HG03066 (cell line): ENCODE measurements around the gene DGKH.
"Not testable (repeated sequence)": the region's sequence is repeated elsewhere in the genome, so short reads cannot be mapped to it uniquely, and the experiment has no call there.

Experiments used
- ATAC-seq: cut with Tn5 transposase; IDR thresholded peaks from one replicate; pipeline ENCODE4 v1.9.1; 2021; ENCODE audit warnings: low read depth; ENCODE audit not compliant: unreplicated experiment

DGKH gene

DNA sequence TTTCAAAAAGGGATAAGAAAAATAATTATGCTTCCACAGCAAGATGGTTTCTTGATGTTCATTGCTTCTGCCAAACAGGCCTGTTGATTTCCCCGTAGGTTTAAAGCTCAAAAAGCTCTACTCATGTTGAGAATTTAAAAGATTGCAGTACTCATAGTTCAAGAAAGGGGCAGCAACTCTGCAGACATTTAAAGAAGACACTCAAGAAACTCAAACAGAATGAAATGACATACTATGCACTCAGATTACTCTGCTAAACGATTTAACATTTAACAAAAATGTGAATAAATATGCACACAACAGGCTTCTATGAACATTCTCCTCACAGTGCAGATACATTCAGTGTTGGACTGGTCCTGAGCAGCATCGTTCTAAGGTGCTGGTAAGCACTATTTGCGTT lies 22.7 kb downstream of the DGKH start:
- ATAC-seq: not testable (repeated sequence)

DNA sequence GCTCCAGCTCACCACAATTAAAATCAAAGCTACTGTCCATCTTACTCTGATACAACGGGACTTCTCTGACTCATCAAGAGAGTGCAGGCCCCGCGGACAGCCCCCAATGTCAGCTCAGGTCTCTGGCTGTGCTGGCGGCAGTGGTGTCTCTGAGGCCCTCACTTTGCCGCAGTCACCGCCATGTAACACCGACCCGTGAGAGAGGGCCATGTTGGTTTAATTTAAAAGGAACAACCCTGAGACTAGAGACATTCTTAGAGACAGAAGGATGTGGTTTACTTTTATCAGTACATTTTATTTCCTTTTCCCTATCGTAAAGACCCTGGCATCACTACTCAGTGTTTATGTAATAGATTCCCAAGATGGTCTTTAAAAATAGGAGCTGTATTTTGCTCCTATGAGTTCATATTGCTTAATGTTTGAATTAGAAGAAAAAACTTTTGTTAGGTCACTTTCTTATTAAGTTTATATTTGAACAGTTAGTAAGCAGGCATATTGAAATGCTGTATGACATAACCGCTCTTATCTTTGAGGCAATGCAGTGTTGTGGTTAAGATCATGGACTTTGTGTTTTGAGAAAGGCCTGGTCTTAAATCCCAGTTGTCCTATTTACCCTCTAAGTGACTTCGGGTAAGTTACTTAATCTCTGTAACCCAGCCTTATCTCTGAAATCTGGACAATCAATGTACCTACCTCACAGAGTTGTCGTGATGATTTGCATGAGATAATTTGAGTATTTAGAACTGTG lies 23.4 kb downstream of the DGKH start:
- ATAC-seq: no peak

DNA sequence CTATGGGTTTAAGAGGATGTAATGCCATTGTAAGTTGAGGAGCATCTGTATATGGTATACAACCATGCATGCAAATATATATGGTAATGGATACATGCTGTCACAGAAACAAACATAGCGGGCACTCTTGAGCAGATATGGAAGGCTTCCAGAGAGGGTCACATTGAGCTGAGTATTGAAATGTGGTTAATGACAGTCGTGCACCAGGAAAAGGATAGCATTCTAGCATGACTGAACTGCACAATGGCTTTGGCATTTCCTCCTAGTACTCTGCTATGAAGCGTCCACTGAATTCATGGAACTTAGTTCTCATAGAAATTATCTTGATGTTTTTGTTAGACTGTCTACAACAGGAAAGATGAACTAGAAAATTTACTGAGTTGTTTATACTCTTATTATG lies 25.2 kb downstream of the DGKH start:
- ATAC-seq: no peak

DNA sequence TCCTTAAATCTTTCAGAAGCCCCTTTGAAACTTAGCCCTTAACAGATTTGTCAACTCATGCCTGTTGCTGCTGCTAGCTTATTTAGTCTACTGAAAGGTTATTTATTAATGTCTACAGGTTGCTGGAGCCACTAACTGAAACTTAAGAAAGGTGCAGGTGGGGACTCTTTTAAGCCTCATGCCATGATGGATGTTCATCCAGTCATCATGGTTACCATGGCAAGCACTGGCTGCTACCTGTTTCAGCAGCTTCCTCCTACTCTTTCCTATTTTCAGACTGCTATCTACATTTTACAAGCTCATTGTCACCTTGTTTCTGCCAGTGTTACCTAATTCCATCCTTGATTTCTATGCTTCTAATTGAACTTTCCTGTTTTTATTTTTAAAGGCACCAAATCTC lies 27.1 kb downstream of the DGKH start:
- no peak for ATAC-seq

DNA sequence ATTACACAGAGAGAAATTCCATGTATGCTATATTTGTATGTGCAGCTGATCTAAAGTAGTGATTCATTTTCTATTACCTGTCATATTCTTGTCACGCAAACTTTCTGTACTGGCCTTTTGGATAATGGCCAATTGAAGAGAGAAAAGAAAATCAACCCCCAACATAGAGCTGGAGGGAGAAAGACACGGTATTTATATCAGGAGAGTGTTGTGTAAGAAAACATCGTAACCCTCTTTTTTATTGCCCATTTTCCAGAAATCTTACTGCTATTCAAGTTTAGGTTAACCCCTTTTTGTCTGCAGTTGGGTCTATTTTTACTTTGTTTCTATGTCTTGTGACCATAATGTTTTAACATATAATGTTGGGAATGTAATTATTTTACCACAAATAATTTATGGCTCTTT lies 27.9 kb downstream of the DGKH start:
- ATAC-seq: no peak

DNA sequence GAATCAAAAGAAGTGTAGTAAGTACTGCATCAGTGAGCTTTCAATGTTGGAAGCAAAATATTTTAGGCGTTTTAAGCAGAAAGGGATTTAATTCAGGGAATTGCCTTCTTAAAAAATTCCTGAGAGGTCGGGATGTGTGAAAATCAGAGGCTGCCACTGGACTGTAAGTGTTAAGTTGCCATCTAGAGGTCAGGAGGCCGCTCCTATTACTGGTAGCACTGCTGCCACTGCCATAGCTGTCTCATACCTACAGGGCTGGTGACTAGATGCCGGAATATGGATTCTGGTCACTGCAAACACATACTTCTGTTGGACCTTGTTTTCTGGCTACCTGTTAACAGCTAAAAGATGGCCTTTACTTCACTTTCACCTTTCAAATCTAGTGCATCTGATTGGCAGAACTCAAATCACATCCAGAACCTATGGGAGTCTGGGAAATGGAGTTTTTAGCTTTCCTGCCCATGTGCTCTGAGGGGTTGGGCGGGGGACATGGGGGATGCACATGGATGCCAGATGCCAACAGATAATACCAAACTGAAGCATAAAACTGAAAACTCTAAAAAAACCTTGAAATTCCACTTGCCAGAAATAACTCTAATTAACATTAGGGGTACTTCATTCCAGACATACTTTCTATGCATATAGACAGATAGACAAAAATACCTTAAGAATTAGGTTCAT lies 29.8 kb downstream of the DGKH start:
- ATAC-seq: no peak

DNA sequence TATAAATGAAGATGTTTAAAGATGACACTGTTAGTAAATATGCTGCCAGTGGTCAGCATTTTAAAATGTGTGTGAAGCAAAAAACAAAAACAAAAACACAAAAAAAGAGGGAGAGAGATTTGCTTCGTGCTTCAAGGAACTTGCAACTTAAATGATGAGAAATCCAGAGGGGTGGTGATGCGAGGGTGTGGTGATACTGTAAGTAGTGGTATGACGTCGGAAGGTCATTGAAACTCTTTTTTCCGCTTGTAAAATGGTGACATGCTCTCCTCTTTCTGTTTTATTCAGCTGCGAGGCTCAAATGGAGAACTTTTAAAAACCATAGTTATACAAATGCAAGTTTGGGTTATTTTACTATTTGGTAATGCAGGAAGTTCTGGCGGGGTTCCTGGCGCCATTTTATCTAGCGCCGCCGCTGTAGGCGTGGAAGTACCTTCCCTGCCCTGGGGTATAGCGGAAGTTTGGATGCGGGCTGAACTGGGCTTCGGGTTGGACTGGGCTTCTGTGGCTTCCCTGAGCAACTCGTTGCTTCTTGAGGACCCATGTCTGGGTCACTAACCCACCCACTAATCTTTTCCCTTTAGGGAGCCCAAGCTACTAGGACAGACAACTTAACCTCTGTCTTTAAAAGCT lies 34.8 kb downstream of the DGKH start:
- no peak for ATAC-seq

DNA sequence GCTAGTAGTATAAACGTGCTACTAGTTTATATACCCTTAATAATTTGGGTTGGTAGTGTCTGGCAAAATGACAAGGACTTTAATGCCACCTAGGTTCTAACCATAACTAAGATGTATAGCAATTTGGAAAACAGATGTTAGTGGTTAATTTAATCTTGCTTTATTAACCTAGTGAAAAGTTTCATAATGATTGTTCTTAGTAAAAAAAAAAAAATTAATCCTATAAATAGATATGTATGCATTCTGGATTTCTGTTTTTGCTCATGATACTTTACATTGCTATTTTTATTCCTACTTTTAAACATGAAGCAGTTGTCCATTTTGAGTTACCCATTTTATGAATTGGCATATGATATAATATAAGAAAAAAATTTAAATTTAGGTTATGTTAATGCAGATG lies 36.3 kb downstream of the DGKH start:
- ATAC-seq: no peak

DNA sequence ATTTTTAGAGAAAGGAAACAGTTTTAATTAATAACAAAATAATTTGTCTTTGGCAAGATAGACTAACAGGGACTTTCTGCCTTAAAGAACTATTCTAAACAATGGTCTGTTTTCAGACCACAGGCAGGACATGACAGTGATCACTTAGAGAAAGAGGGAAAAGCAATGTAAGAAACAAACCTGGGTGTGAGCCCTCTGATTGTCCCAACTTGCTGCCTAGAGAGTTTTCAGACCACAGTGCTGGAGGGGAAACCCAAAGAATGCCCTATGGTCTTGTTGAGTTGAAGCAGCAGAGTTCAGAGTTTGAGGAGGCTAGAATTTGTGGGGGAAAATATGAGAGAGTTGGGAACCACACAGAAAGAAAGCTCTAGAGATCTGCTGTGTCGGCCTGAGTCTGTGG lies 38.1 kb downstream of the DGKH start:
- ATAC-seq: no peak

DNA sequence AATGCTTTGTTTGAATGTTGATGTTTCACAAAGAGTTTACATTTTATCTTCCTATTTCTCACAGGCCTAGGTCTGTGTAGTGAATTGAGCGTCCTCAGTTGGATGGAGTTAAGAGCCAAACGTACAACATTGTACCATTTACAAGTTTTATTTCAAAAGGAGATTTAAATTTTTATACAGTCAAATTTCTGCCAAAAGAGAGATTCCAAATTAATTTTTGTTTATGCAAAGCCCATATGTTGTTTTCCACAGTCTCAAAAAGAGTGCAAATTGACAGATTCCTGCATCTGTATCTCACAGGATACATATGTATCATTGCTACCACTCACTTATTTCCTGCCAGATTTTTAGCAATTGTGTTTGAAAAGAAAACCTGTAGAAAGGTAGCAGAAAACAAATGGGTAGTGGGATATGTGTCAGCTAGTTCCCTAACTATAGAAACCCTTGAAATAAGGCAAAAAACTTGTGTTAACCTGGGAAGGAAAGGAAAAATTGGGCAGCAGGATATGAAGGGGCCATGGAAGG lies 46.1 kb downstream of the DGKH start:
- ATAC-seq: no peak

DNA sequence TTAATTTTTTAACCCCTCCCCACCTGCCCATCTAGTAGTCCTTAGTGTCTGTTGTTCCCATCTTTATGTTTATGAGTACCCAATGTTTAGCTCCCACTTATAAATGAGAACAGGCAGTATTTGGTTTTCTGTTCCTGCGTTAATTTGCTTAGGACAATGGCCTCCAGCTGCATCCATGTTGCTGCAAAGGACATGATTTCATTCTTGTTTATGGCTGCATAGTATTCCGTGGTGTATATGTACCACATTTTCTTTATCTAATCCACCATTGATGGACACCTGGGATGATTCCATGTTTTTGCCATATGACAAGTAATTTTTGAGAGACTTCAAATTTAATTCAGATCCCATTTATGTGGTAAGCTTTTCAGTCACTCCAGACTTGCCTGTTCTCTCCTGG lies 47.8 kb downstream of the DGKH start:
- ATAC-seq: not testable (repeated sequence)

DNA sequence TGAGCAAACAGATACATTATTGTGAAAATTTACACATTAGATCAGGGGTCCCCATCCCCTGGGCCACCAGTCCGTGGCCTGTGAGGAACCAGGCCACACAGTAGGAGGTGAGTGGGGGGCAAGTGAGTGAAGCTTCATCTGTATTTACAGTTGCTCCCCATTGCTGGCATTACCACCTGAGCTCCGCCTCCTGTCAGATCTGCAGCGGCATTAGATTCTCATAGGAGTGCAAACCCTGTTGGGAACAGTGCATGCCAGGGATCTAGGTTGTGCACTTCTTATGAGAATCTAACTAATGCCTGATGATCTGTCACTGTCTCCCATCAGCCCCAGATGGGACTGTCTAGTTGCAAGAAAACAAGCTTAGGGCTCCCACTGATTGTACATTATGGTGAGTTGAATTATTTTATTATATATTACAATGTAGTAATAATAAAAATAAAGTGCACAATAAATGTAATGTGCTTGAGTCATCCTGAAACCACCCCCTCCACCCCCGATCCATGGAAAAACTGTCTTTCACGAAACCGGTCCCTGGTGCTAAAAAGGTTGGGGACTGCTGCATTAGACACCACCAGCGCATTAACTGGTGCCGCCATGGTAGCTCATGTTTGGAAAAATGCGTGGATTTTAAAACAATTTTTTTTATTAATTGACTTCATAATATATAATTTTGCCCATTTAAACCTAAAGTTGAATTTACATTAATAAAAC lies 51.7 kb downstream of the DGKH start:
- ATAC-seq: no peak

DNA sequence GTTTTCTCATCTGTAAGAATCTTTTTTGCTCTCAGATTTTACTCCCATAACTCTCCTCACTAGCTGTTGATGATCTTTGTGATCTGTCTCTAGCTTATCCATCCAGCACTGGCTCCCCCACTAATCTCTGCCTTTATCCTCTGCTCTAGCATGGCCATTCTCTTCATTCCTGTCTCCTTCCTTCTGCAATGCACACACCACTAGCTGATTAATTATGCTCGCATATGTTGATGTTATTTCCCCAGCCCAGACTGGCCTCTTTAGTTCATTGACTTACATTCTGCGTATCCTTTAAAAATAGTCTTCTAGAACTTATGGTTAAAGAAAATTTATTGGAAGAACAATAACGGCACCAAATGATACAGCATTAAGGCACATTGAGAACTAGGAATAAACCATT lies 52.5 kb downstream of the DGKH start:
- no peak for ATAC-seq

DNA sequence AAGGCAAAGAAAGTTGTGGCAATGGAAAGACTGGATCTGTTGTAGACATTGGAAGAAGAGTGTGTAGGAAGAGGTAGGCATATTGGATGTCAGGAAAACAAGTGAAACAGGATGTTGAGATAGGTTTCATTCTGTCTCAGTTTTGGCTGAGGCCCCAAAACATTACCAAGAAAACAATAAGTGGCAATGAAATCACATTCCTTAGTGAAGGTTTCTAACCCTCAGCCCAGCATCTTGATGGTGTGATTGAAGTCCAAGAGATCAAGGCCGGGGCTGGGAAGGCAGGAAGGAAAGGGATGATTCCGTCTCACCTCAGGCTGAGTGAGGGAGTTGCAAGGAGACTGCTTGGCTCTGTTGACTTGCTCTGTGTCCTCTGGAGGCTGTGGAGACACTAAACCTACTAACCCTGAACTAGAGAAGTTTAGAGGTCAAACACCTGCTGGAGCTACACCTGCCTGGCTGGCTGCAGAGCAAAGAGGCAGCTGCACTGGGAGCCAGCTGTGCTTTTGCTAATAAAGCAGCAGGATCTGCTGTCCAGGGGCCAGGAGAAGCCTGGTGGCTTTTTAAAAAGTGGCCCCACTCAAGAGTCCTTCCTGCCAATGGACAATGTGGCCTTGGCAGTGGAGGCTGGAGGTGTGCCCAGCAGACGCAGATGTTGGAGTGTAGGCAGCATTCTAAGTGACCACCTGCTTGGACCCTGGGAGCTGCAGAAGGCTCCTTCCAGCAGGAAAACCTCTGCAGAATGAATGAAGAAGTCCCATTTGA lies 53.6 kb downstream of the DGKH start:
- ATAC-seq: no peak

DNA sequence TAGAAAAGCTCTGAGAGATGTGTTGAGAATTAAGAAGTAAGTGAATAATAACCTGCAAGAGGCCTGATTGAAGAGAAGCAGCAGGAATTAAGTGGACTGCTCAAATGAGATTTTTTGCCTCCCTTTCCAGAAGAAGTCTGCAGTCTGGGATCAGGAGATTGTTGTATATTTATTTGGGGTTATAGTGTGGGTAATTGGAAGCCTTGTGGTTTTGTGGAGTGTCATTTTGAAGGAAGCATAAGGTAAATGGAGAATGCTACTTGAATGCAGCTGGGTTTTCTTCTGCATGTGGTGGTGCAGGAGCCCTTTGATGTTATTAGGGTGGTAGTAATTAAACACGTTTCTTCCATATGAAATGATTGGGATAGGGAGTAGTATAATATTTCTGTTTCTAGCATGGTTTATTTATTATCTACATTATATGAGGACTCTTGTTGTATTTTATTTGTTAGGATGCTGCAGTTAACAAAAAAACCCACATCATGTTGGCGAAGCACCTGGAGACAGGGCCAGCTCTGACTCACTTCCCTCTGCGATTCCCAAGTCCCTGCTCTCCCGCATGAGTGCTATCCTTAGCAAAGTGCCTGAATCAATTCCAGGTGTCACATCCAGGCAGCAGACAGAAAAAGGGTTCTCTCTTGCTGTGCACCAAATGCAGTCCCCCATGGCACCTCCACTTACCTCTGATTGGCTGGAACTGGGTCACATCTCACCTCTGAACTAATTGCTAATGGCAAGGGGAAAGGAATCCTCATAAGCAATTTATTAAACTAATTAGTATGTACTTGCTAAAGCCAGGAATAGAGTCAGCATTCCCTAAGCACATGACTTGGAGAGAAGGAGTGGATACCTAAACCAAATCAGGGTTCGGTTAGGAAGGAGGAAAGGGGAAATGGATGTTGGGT lies 54.8 kb downstream of the DGKH start:
- no peak for ATAC-seq

DNA sequence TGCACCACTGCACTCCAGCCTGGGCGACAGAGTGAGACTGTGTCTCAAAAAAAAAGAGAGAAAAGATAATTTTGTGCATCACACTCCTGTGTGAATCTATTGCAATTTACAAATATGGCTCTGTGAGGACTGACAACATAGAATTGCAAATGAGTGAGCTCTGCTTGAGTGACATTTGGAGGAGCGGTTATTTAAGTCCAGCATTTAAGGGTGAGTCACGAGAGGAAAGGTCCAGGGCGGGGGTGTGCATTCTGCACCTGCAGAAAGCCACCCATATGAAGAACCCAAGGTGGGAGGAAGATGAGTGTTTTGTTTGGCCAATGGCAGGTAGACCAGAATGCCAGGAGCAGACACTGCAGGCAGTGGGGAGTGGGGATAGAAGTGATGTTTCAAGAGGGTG lies 58.5 kb downstream of the DGKH start:
- ATAC-seq: no peak

DNA sequence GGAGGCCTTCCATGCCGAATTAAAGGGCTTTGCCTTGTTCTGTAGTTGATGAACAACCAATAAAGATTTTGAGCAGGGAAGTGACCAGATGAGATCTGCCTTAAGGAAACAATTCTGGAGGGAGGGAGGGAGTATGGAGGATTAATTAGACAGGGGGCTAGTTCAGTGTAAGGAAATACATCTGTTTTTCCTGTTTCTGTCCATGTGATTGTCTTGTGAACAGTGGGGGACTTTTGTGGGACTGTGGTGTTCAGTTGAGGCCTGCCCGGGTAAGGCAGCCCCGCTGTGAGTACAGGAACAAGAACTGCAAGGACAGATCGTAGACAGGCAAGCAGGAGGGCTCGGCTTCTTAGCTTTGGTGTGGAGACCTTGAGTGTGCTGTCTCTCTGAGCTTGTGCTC lies 59.0 kb downstream of the DGKH start:
- no peak for ATAC-seq

DNA sequence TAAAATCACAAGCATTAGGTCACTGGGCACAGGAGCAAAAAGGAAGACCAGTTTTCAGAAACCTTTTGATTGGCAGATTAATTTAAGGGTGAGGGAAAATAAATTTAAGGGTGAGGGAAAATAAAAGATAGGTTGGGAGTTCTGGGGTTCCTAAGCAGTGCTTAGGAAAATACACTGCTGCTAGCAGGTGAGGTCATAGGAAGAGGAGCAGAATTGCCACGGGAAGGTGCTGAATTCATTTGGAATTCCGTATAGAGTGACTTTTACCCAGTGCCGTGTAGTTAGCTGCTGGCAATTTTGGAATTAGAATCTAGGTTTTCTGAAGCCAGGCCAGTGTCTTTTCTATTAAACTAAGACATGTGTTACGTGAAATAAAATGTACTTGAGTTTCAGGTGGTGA lies 59.8 kb downstream of the DGKH start:
- ATAC-seq: no peak

DNA sequence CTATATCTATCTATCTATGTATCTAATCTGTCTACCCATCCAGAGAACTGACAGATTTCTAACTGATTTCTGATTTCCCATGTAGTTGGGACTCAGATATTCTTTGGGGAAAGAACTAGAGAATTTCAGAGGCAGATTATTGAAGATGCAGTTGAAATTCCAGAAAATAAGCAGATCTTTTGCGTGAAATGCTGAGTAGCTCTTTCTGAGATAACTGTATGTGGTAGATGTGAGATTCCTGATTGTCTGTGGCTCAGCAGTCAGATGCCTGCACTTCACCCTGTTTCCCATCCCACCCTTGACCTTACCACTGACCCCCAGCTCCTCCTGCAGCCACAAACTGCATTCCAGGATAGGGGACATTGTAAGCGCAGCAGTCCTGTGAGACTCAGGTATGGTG lies 61.5 kb downstream of the DGKH start:
- no peak for ATAC-seq
